Measurements from ENCODE around the gene NINJ1.
A peak's percentile ranks its signal among the peaks of the same experiment; 100 is the strongest.
"Not testable (repeated sequence)": the region's sequence is repeated elsewhere in the genome, so short reads cannot be mapped to it uniquely, and the experiment has no call there.

The NINJ1 gene

GRCh38 chr9:93159601-93160471 lies 25.8 kb upstream of the NINJ1 start:
- DNase-seq (ENCODE audit: low spot score) = peak; percentile 81

GRCh38 chr9:93156475-93157008 lies 22.5 kb upstream of the NINJ1 start:
- no peak for DNase-seq (ENCODE audit: low spot score)

- DNase-seq (ENCODE audit: low spot score) = no peak
Measured at GRCh38 chr9:93155716-93156474, 21.8 kb upstream of the NINJ1 start.

- DNase-seq (ENCODE audit: low spot score) = no peak
Measured at GRCh38 chr9:93154293-93154903, 20.3 kb upstream of the NINJ1 start.

- no peak for DNase-seq (ENCODE audit: low spot score)
Measured at GRCh38 chr9:93151097-93151784, 17.2 kb upstream of the NINJ1 start.

- DNase-seq (ENCODE audit: low spot score) = no peak
Measured at GRCh38 chr9:93149361-93149760, 15.3 kb upstream of the NINJ1 start.

GRCh38 chr9:93148721-93149120 lies 14.7 kb upstream of the NINJ1 start:
- no peak for DNase-seq (ENCODE audit: low spot score)

- DNase-seq (ENCODE audit: low spot score) = no peak
Measured at GRCh38 chr9:93147632-93148031, 13.6 kb upstream of the NINJ1 start.

- not testable (repeated sequence) for DNase-seq (ENCODE audit: low spot score)
Measured at GRCh38 chr9:93146696-93147095, 12.6 kb upstream of the NINJ1 start.

- no peak for DNase-seq (ENCODE audit: low spot score)
Measured at GRCh38 chr9:93143830-93144530, 9.9 kb upstream of the NINJ1 start.

GRCh38 chr9:93141771-93142483 lies 7.9 kb upstream of the NINJ1 start:
- no peak for DNase-seq (ENCODE audit: low spot score)

GRCh38 chr9:93139365-93140182 lies 5.5 kb upstream of the NINJ1 start:
- DNase-seq (ENCODE audit: low spot score) = no peak

- DNase-seq (ENCODE audit: low spot score) = no peak
Measured at GRCh38 chr9:93138171-93138764, 4.2 kb upstream of the NINJ1 start.

- no peak for DNase-seq (ENCODE audit: low spot score)
Measured at GRCh38 chr9:93137362-93137761, 3.3 kb upstream of the NINJ1 start.

- DNase-seq (ENCODE audit: low spot score) = no peak
Measured at GRCh38 chr9:93136011-93136440, 2.0 kb upstream of the NINJ1 start.

GRCh38 chr9:93134740-93135444 lies 841 bp upstream of the NINJ1 start:
- no peak for DNase-seq (ENCODE audit: low spot score)

- DNase-seq (ENCODE audit: low spot score) = peak; percentile 59
Measured at GRCh38 chr9:93133681-93134014, 403 bp downstream of the NINJ1 start.

- no peak for DNase-seq (ENCODE audit: low spot score)
Measured at GRCh38 chr9:93132946-93133680, 938 bp downstream of the NINJ1 start.
